ENCODE measurements around the gene ELF3. TPM values are rescaled to one million over a fixed set of nuclear protein-coding genes. Genes with fewer than 3 reads are reported as not detected.

Gene ELF3
- total and polyA plus RNA-seq, 2 of the 4 experiments (the other 2 are of a cell fraction) = under 0.01 to 0.38 TPM

DNA sequence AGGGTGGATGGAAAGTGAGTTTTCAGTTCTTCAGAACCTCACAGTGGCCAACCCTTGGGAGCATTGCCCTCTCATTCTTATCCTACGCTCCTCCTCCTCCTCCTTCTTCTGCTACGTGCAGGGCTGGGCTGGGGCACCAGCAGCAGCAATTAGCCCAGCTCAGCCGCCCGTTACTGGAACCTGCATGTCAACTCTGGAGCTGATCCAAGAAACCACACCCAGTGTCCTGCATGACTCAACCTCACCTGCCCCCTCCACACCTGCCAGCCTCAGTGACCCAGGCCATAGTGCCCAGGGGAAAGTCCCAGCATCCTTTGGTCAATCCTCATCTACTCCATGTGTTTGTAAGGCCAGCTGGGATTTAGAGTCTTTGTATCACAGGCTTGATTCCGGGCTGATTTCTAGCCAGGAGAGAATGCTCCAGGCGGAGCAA lies 12.6 kb downstream of the ELF3 start:
- Histone ChIP-seq H3K4me3 (ENCODE audit: insufficient read depth, low read depth, low read length) (no peak overlapping the region), H3K9me3 (ENCODE audit: control insufficient read depth, insufficient read depth, low read length) (no peaks in the 10 kb centered on the region), H4K8ac (ENCODE audit: low read depth in 2 of 2, low read length in 2 of 2) (no peak overlapping the region), H3K79me1 (ENCODE audit: low read depth in 1 of 2, low read length in 2 of 2) (no peaks in the 10 kb centered on the region), H3K14ac (replicated peaks; ENCODE audit: low read depth, low read length) (no peak overlapping the region), H2BK120ac (ENCODE audit: low read depth, low read length) (no peak overlapping the region), H3K9ac (ENCODE audit: low read depth, low read length) (no peak overlapping the region), H3K27me3 (ENCODE audit: control insufficient read depth, insufficient read depth, low read length) (peaks cover 20% of the 10 kb centered on the region), H4K5ac (ENCODE audit: low read depth, low read length) (no peak overlapping the region), H4K20me1 (ENCODE audit: insufficient read depth, low read length) (no peaks in the 10 kb centered on the region), H3K9me1 (ENCODE audit: insufficient read depth, low read length) (no peaks in the 10 kb centered on the region), H3K36me3 (ENCODE audit: control insufficient read depth, insufficient read depth, low read length) (no peaks in the 10 kb centered on the region), H3K27ac (ENCODE audit: insufficient read depth, low read length) (no peak overlapping the region), H3K18ac (ENCODE audit: low read depth, low read length) (no peak overlapping the region), H2AFZ (replicated peaks; ENCODE audit: low read length, poor library complexity) (no peak overlapping the region), H3K4me1 (ENCODE audit: control insufficient read depth, insufficient read depth, low read length) (peaks cover 9% of the 10 kb centered on the region), H3K4me2 (ENCODE audit: low read depth, low read length) (no peak overlapping the region), H4K91ac (ENCODE audit: insufficient read depth, low read depth, low read length) (no peak overlapping the region), H3K4ac (ENCODE audit: low read depth, low read length) (no peak overlapping the region), H2BK5ac (ENCODE audit: low read depth, low read length, poor library complexity, severe bottlenecking) (no peak overlapping the region), H2BK20ac (ENCODE audit: low read depth, low read length) (no peak overlapping the region), H2BK15ac (ENCODE audit: low read depth, low read length) (no peak overlapping the region), H2AK5ac (ENCODE audit: low read depth, low read length) (no peak overlapping the region), H3K23ac (ENCODE audit: low read depth, low read length) (no peak overlapping the region), H2AK9ac (replicated peaks; ENCODE audit: low read depth, low read length, poor library complexity) (peak overlapping the region; percentile 13), H3K56ac (ENCODE audit: extremely low read depth, insufficient read depth, low read length) (no peak overlapping the region)
- no peak for TF ChIP-seq MXI1 (IDR thresholded peaks at IDR 0.05; ENCODE audit: borderline replicate concordance, low read depth, low read length)
- TF ChIP-seq BHLHE40 (IDR thresholded peaks at IDR 0.05; ENCODE audit: low read depth, low read length) = no peak
- TF ChIP-seq POLR2A (IDR thresholded peaks at IDR 0.05; ENCODE audit: low read depth, low read length) = no peak
- no peak for TF ChIP-seq NFE2L2 (IDR thresholded peaks at IDR 0.05; ENCODE audit: low read depth, low read length)
- no peak for TF ChIP-seq RAD21 (IDR thresholded peaks at IDR 0.05; ENCODE audit: low read length)
- no peak for TF ChIP-seq RCOR1 (IDR thresholded peaks at IDR 0.05; ENCODE audit: insufficient replicate concordance, low read length)
- TF ChIP-seq MAZ (IDR thresholded peaks at IDR 0.05; ENCODE audit: borderline replicate concordance, low read depth, low read length) = no peak
- no peak for TF ChIP-seq CTCF (conservative IDR thresholded peaks at IDR 0.05; ENCODE audit: low read depth, low read length)
- TF ChIP-seq ELK1 (IDR thresholded peaks at IDR 0.05; ENCODE audit: borderline replicate concordance, low read depth, low read length) = no peak
- no peak for TF ChIP-seq CEBPB (IDR thresholded peaks at IDR 0.05; ENCODE audit: low read depth, low read length)
- no peak for TF ChIP-seq FOS (IDR thresholded peaks at IDR 0.05; ENCODE audit: low read depth, low read length)
- no peak for TF ChIP-seq CHD1 (IDR thresholded peaks at IDR 0.05; ENCODE audit: low read depth, low read length)
- no peak for TF ChIP-seq SMC3 (IDR thresholded peaks at IDR 0.05; ENCODE audit: low read depth, low read length)
- no peak for TF ChIP-seq MAFK (IDR thresholded peaks at IDR 0.05; ENCODE audit: low read depth, low read length)
- TF ChIP-seq, protein P1, sequence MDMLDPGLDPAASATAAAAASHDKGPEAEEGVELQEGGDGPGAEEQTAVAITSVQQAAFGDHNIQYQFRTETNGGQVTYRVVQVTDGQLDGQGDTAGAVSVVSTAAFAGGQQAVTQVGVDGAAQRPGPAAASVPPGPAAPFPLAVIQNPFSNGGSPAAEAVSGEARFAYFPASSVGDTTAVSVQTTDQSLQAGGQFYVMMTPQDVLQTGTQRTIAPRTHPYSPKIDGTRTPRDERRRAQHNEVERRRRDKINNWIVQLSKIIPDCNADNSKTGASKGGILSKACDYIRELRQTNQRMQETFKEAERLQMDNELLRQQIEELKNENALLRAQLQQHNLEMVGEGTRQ (IDR thresholded peaks at IDR 0.05; ENCODE audit: low read depth, low read length) = no peak
- no peak for TF ChIP-seq RFX5 (IDR thresholded peaks at IDR 0.05; ENCODE audit: low read depth, low read length)
- POLR2A ChIA-PET (ENCODE audit: unreplicated experiment) = no interaction called here
- BruUV-seq (replicated peaks) = no TSS peak
- in situ Hi-C loops (cut with MboI; ENCODE audit: low sequenced_read_pairs) = no loop called here
- CTCF ChIA-PET = no interaction called here
- WGBS, 2 experiments (ENCODE audit: extremely low coverage in 2 of 2, insufficient read length in 1 of 2) = 86% methylated on average over 3 of the region's 6 CpGs; no CpG with 5 or more reads in 1 of the 2 experiments
- dilution Hi-C loops (cut with HindIII; ENCODE audit: low sequenced_read_pairs, unreplicated experiment) = no loop called here
- ATAC-seq (ENCODE audit: low read depth) (no peak), DNase-seq (no peak)
- intact Hi-C loops (cut with micrococcal nuclease) = no loop called here
